GM21528 (cell line): ENCODE results near the gene LMTK2.
"Not testable (repeated sequence)": the region's sequence is repeated elsewhere in the genome, so short reads cannot be mapped to it uniquely, and the experiment has no call there.

Source experiments
- ATAC-seq: cut with Tn5 transposase; IDR thresholded peaks from one replicate; pipeline ENCODE4 v1.9.1; 2021; ENCODE audit warnings: mild to moderate bottlenecking, moderate library complexity; ENCODE audit not compliant: unreplicated experiment, low FRiP score

LMTK2 gene

DNA sequence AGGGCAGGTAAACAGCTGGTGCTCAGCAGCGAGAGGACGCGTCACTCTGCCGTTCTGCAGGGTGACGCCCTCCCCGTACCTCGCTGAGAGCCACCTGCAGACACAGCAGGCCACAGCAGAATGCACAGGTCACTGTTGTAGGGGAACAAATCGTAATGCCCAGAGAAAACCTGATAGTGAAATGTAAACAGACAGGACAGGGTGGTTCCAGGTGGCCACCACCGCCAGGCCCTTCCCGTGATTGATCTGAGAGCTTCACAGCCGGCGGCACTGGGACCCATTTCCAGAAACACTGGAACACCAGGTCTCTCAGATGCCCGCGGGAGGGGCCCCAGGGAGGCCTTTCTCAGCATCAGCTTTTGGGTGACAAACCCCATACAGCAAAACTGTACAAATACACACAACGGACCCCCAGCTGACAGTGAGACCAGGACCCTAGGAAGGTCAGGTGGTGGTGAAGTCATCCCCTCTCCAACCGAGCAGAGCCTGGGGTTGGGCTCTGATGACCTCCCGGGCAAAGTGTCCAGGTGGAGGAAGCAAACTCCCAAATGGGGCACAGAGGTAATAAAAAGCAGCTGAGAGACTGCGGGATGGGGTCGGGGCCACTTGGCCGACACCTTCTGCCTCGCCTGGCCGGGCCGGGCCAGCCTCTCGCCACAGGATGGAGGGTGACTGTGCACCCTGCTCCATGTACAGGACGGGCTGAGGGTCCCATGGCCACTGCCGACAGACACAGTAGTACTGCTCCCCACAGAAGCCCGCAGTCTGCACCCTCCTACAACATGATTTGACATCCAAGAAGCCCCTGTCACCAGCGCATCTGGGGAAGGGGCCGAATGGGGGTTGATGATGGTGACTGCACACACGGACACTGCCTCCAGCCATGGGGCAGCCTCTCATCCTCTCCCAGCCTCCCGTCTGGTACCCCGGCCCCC is 109.2 kb downstream of the LMTK2 start:
- ATAC-seq, result no peak

DNA sequence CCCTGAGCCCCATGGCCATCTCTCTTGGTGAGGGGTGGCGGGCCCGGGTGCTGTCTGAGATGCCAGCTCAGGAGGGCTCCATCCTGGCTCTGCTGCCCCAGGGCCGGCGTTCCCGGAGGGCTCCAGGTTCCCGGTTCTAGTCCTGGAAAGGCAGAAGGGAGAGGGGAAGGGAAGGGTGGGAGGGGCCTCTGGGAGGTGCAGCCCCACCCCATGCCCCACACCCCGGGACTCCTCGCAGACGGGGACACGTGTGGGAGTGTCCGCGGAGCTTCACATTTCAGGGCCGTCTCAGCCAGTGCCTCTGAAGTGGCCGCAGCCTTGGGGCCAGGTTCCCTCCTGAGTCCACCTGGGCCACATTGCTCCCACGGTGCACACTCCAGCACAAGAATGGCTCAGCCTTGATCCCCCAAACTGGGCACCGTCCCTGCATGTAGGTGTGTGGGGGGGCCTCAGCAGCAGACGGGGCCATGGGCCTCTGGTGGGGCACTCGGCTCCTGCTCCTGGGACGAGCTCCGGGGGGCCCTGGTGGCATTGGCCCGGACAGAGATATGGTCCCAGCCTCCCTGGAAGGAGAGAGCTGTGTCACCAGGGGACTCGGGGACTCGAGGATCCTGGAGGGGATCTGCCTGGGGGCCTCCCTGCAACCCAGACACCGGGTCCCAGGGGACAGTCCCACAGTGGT is 110.4 kb downstream of the LMTK2 start:
- ATAC-seq, result no peak

DNA sequence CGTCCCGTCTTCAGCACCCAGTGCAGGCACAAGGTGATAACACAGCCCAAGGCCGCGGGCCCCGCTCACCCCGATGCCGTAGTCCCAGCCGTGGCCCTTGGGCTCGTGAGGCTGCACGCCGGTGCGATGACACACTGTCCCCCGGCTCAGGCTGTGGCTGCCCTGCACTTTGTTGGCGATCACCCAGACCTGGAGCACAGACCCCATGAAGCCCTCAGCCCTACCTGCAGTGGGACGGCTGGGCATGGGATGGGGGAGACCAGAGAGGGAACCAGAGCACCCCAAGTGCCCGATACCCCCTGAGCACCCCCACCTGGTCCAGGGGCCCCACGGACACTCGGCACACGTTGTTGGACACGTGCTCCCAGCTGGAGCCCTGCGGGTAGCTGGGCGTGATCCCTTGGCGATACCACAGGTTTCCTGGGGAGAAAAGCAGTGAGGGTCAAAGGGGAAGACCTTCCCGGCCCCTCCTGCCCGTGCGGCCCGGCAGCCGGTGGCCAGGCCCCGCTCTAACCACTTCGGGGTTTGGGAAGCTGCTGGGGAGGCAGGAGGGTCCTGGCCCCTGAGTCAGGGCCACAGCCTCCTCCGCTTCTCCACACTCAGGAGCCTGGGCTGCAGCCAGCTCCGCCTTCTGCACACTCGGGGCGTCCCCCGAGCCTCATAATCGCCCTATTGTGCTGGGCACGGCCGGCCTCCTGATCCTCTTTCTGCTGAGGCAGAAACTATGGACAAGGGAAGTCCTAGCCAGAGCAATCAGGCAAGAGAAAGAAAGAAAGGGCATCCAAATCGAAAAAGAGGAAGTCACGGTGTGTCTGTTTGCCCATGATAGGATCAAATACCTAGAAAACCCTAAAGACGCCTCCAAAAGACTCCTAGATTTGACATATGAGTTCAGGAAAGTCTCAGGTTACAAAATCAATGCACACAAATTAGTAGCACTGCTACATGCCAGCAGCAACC is 111.2 kb downstream of the LMTK2 start:
- ATAC-seq, result no peak

DNA sequence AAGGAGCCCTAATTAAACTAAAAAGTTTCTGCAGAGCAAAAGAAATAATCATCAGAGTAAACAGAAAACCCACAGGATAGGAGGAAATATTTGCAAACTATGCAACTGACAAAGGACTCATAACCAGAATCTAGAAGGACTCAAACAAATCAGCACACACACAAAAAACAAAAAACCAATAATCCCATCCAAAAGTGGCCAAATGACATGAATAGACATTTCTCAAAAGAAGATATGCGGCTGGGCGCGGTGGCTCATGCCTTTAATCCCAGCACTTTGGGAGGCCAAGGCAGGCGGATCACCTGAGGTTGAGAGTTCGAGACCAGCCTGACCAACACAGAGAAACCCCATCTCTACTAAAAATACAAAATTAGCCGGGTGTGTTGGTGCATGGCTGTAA is 112.7 kb downstream of the LMTK2 start:
- ATAC-seq, result not testable (repeated sequence)

GRCh38 chr7:98221611-98222532 is 115.2 kb downstream of the LMTK2 start:
- no peak for ATAC-seq

- ATAC-seq, result no peak
Measured at GRCh38 chr7:98222533-98223195, 116.0 kb downstream of the LMTK2 start.

DNA sequence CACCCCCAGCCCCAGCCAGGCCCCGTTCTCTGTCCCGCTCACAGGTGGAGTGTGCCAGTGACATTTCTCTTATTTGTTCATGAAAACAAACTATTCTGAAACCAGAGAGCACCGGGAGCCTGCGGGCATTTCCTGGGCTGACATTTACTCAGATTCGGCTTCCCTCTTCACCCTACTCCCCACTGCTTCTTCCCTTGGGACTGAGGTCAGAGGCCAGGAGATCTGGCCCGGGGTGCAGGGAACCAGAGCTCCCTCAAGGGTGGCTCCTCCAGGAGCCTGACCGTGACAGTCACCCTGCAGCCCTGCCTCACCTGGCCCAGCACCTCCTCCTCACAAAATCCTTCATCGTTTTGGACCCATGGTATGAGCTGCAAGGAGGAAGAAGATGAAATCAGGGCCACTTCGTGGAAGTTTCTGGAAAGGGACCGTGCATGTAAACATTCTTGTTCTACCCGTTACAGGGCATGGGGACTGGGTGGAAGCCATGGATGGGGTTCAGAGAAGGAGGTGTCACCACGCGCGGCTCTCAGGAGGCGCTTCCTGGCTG is 116.8 kb downstream of the LMTK2 start:
- no peak for ATAC-seq

- no peak for ATAC-seq
Measured at GRCh38 chr7:98223898-98224700, 117.4 kb downstream of the LMTK2 start.

DNA sequence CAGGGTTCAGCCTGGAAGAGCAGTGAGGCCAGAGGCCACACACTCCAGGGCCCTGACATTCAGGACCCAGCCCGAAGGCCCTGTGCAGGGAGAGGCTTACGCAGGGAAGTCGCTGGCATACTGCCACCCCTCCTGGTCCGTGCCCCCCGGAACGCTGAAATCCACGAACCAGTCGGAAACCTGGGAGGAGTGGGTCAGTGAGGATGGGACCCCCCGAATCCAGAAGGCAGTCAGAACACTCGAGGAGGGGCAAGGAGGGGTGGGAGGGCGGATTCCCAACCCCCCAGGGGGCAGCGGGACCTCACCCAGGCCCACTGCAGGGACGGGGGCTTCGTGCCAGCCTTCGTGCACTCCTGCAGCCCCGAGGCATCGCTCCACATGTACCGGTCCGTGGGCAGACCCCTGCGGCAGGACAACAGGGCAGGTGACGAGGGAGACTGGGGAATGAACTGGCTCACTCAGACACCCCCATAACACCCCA is 118.1 kb downstream of the LMTK2 start:
- no peak for ATAC-seq

DNA sequence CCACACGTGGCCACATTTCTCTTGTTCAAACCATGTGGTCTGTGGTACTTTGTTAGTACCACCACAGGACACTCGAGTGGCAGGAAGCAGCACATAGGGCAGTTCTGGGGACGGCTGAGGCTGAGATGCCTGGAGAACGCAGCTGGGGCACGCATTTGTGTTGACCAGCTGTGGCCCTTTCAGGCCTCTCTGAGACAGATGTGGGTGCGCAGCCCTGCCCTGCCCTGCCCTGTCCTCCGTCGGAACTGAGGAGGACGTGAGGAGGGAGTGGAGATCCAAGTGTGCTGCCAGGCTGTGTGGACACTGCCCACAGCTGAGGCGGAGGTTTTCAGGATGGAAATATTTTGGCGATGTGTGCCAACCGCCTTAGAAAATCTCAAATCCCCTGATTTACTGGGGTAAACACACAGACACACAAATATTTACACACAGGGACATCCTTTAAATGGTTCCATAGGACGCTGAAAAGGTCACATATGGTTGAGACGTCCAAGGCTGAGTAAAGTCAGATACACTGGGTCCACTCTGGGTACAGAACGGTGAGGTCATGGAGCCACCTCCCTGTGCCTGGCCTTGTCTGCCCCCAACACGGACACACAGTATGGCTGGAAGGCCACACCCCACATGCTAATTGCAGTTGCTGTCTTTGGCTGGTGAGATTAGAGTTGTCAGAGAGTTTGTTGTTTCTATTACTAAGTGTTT is 119.4 kb downstream of the LMTK2 start:
- ATAC-seq, result no peak

DNA sequence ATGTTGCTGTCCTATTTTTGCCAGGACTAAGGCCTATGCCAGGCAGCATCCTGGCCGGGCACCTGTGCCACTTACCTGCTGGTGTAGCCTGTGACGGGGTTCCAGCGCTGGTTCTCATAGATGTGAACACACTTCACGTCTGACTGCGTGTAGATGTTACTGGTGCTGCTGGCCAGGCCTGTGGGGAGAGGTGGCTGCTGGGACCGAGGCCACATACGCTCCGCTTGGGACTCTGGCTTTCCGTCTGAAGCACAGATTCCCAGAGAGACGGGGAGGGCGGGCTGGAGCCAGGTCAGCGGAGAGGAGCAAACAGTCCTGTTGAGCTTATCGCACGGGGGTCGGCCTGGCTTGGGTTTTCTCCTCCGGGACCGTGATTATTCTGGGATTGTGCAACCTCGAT is 121.3 kb downstream of the LMTK2 start:
- ATAC-seq, result no peak

DNA sequence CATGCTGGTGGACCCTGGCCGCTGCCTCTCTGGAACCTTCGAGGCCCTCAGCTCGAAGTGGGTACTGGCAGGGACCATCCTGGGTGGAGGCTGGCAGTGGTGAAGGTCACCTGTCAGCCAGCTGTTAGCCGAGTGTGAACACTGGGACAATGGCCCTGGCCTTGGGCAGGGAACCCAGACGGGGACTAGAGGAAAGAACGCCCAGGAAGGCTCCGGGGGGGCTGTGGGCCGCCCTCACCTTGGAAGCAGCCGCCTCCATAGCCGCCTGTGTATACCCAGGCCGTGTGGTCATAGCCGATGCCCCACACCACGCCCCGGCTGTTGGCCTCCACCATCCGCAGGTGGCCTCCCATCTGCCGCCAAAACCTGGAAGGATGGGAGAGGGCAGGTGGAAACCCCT is 122.1 kb downstream of the LMTK2 start:
- no peak for ATAC-seq

DNA sequence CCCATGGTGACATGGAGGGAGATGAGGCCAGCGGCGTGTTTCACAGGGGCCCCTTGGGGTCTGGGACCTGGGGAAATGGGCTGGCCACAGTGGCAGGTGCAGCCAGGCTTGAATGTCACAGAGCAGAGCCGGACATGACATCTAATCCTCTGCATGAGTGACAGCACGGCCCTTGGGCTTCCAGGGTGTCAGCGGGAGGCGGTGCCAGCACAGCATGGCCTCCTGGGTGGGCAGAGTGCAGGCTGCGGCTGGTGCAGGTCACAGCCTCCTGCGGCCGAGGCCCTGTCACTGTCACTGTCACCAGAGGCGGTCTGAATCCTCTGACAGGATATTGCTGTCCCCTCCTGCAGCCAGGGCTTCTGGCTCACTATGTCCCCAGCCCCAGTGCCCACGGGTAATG is 122.8 kb downstream of the LMTK2 start:
- ATAC-seq, result no peak

GRCh38 chr7:98229991-98230745 is 123.5 kb downstream of the LMTK2 start:
- no peak for ATAC-seq

- ATAC-seq, result no peak
Measured at GRCh38 chr7:98230746-98231471, 124.2 kb downstream of the LMTK2 start.
